Epithelial cell of esophagus (primary cell): Measurements from ENCODE around the gene SERPINF2.

Source experiments
- DNase-seq: peaks from one replicate; pipeline ENCODE4 v3.0.0; 2010; ENCODE audit warnings: low read depth
- H3K4me3 ChIP-seq: 2 replicates; pipeline ENCODE4 v1.5.1; 2011; ENCODE audit warnings: mild to moderate bottlenecking, low read length, control low read depth
- TF ChIP-seq, protein P1 (sequence below): IDR thresholded peaks from 2 replicates; pipeline ENCODE4 v1.5.1; 2011; ENCODE audit warnings: low read depth, mild to moderate bottlenecking, low read length, control low read depth, inconsistent platforms; ENCODE audit not compliant: insufficient read depth; ENCODE audit errors: missing control alignments

SERPINF2 gene

DNA sequence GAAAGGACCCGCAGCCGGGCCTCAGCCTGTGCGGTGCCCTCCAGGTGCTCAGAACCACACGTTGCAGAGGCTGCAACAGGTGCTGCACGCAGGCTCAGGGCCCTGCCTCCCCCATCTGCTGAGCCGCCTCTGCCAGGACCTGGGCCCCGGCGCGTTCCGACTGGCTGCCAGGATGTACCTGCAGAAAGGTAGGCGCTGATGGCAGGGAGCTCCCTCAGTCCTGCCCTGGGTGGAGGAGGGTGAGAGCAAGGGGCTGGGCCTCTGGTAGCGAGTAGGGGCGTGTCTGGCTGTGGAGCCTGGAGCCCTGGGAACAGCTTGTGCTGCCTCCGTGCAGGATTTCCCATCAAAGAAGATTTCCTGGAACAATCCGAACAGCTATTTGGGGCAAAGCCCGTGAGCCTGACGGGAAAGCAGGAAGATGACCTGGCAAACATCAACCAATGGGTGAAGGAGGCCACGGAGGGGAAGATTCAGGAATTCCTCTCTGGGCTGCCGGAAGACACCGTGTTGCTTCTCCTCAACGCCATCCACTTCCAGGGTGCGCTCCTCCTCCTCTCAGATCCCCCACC, 4.4 kb downstream of the SERPINF2 start:
- DNase-seq = peak; percentile 89
- TF ChIP-seq, protein P1, sequence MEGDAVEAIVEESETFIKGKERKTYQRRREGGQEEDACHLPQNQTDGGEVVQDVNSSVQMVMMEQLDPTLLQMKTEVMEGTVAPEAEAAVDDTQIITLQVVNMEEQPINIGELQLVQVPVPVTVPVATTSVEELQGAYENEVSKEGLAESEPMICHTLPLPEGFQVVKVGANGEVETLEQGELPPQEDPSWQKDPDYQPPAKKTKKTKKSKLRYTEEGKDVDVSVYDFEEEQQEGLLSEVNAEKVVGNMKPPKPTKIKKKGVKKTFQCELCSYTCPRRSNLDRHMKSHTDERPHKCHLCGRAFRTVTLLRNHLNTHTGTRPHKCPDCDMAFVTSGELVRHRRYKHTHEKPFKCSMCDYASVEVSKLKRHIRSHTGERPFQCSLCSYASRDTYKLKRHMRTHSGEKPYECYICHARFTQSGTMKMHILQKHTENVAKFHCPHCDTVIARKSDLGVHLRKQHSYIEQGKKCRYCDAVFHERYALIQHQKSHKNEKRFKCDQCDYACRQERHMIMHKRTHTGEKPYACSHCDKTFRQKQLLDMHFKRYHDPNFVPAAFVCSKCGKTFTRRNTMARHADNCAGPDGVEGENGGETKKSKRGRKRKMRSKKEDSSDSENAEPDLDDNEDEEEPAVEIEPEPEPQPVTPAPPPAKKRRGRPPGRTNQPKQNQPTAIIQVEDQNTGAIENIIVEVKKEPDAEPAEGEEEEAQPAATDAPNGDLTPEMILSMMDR = no peak
- no peak overlapping the region for H3K4me3 ChIP-seq

DNA sequence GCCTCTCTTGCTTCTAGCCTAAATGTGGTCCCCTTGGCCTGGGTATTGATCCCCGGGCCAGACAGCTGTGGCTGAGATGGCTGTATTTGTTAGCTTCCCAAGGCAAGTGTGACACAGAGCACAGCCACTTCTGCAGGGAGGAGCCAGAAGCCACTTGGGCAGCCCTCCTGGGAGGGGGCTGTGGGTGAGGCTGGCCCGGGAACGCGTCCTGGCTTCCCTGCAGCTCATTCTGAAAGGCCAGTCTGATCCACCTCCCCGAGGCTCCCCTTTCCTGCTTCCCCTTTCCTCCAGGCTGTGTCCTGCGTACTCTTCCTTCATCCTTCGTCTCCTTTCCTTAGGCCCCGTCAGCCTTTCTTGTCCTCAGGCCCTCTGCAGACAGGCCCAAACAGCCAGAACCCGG, 8.0 kb downstream of the SERPINF2 start:
- DNase-seq = no peak
- no peak overlapping the region for H3K4me3 ChIP-seq
- TF ChIP-seq, protein P1 = no peak

DNA sequence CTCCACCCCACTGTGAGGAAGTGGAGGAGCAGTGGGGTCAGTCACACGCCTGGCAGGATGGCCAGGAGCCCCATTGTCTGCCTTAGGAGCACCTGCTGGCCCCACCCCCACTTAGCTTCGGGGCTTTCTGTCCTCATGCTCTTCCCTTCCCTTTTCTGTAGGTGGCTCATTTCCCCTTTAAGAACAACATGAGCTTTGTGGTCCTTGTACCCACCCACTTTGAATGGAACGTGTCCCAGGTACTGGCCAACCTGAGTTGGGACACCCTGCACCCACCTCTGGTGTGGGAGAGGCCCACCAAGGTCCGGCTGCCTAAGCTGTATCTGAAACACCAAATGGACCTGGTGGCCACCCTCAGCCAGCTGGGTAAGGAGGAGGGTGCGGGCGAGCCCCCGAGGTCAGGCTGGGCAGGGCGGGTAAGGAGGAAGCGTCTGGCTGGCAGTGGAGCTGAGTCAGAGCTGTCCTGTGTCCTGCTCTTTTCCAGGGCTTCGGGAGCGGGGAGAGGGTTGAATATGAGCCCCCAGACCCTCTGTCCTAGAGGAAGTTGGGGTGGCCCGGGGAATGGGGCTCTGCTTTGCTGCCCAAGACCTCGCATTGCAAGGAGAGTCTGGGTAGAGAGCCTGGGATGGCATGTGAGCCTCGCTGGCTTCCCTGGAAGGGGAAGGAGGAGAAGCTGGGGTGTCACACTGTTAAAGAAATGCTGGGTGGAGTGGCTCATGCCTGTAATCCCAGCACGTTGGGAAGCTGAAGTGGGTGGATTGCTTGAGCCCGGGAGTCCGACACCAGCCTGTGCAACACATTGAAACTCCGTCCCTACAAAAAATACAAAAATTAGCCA, 10.0 kb downstream of the SERPINF2 start:
- DNase-seq = peak; percentile 36
- no peak overlapping the region for H3K4me3 ChIP-seq
- TF ChIP-seq, protein P1 = no peak

DNA sequence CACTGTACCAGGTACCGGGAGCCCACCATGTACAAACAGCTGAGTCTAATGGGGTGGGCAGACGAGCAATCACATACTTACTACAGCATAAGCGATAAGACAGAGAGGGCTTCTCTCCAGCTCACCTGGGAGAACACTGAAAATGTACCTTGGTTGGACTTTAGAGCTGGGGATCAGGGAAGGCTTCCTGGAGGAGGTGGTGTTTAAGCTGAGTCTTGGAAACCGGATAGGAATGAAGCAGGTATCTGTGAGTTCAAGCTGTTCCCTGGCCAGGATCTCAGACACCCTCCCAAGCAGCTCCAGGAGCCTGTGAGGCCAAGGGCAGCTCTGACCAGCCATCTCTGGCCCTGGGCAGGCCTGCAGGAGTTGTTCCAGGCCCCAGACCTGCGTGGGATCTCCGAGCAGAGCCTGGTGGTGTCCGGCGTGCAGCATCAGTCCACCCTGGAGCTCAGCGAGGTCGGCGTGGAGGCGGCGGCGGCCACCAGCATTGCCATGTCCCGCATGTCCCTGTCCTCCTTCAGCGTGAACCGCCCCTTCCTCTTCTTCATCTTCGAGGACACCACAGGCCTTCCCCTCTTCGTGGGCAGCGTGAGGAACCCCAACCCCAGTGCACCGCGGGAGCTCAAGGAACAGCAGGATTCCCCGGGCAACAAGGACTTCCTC, 11.2 kb downstream of the SERPINF2 start:
- TF ChIP-seq, protein P1 = no peak
- DNase-seq = no peak
- no peak overlapping the region for H3K4me3 ChIP-seq

DNA sequence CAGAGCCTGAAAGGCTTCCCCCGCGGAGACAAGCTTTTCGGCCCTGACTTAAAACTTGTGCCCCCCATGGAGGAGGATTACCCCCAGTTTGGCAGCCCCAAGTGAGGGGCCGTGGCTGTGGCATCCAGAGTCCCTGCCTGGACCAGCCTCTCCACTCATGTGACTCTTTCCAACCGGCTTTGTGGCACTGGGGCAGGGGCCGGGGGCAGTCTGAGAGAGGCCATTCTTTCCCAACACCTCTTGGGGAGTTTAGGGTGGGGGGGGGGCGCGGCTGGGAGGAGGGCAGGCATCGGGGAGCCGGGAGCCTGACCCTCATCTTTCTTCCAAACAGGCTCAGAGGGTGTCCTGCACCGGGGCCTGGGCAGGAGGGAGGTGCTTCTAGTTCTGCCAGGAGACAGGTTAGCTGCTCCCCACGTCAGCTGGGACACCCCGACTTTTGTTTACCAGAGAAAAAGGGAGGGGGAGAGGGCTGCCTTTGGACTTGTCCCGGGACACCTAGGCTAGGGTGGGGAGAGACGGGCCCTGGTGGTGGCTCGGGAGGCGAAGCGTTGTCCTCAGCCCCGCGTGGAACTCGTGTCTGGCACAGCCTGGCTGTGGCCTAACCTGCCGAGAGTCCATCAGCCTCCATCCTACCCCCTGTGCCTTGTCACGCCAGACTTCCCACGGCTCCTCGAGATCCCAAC, 11.9 kb downstream of the SERPINF2 start:
- no peak for DNase-seq
- TF ChIP-seq, protein P1 = no peak
- no peak overlapping the region for H3K4me3 ChIP-seq

DNA sequence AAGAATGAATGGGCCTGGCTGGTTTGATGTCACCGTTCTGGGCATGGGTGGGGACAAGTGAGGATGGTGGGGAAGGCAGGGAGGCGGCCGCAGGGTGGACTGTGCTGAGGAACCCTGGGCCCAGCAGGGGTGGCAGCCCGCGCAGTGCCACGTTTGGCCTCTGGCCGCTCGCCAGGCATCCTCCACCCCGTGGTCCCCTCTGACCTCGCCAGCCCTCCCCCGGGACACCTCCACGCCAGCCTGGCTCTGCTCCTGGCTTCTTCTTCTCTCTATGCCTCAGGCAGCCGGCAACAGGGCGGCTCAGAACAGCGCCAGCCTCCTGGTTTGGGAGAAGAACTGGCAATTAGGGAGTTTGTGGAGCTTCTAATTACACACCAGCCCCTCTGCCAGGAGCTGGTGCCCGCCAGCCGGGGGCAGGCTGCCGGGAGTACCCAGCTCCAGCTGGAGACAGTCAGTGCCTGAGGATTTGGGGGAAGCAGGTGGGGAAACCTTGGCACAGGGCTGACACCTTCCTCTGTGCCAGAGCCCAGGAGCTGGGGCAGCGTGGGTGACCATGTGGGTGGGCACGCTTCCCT, 12.7 kb downstream of the SERPINF2 start:
- DNase-seq = no peak
- TF ChIP-seq, protein P1 = no peak
- H3K4me3 ChIP-seq = no peak overlapping the region
